ENCODE measurements around the gene ARMC7. TPM values are rescaled to one million over a fixed set of nuclear protein-coding genes. Genes with fewer than 3 reads are reported as not detected.
A peak's percentile ranks its signal among the peaks of the same experiment; 100 is the strongest.

ARMC7 gene
- total RNA-seq, 1 experiment from 2014 or later = 19.2 TPM

DNA sequence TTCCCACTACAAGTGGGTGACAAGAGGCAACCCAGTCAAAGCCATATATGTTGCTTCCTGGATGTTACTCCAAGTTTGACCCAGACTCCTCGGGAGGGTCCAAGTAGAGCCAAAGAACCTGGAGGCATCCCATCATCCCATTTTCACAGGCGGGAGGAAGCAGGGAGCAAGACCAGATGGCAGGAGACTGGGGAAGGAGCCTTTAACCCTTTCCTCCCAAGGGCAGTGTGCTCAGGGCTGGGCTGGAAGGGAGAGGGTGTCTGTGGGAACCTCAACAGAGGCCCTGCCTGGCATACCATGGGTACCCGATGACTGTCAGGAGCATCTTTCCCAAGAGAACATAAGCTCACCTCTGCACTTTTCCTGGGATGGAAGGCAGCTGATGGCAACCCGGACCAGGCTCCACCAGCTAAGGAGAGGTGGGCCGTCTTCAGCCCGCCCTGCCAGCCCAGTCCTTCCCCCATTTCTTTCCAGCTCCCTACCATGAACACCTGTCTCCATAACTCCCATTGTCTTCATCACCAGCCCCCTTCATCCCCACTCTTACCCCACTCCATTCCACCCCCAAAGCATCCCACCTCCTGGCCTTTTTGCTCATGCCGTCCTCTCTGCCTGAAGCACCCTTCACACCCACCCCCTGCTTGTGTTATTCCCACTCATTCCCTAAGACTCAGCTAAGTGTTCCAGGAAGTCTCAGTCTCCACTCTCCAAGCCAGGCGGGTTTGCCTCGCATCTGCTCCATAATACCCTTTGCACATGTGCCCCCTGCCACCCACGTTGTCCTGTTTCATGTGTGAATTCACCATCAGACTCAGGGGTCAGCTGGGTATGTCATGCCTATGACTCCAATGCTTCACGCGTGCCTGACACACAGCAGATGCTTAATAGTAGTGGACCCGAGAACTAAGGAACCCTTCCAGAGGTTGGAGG is 27.9 kb upstream of the ARMC7 start:
- ChIA-PET CTCF (no interaction called here), POLR2A (ENCODE audit: unreplicated experiment) (no interaction called here)
- H3K4me3 ChIP-seq = no peak overlapping the region
- no peak for DNase-seq
- peak overlapping the region; percentile 49 for H3K27ac ChIP-seq
- intact Hi-C loops (cut with micrococcal nuclease; ENCODE audit: unreplicated experiment) = no loop called here
- peaks cover 84% of the 10 kb centered on the region for H3F3A ChIP-seq (ENCODE audit: insufficient read depth, low read depth)
- H3K9me2 ChIP-seq (ENCODE audit: insufficient read depth) = no peaks in the 10 kb centered on the region
- H3K9me3 ChIP-seq (ENCODE audit: insufficient read depth, low read depth) = no peaks in the 10 kb centered on the region
- H2AFZ ChIP-seq = no peak overlapping the region
- H3K4me1 ChIP-seq (replicated peaks; ENCODE audit: insufficient read depth) = peaks cover 77% of the 10 kb centered on the region
- H4K20me1 ChIP-seq (ENCODE audit: insufficient read depth) = no peaks in the 10 kb centered on the region
- peak overlapping the region; percentile 52 for H3K4me2 ChIP-seq
- TF ChIP-seq EZH2 (IDR thresholded peaks at IDR 0.05; ENCODE audit: low read depth) (no peak), CTCF (conservative IDR thresholded peaks at IDR 0.05) (no peak)
- no peaks in the 10 kb centered on the region for H3K36me3 ChIP-seq (ENCODE audit: low read depth)
- H3K27me3 ChIP-seq (ENCODE audit: insufficient read depth, low read depth) = no peaks in the 10 kb centered on the region
- peaks cover 7% of the 10 kb centered on the region for H3K79me2 ChIP-seq (ENCODE audit: low read depth)
- BruUV-seq (replicated peaks) = no TSS peak

DNA sequence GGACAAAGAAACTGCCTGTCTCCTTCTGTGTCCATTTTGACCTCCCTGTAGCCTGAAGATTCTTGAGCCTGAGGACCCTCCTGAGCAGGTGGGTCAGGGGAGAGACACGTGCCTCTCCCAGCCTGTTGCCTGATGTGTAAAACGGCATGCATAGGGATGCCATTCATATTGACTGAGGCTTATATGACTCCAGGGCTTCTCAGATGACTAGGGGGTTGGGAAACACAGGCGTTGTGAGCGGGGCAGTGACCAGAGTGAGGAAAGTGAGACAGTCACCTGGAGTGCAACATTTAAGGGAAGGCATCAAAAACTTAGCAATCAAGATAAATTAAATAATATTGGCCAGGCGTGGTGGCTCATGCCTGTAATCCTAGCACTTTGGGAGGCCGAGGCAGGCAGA is 27.1 kb upstream of the ARMC7 start:
- POLR2A ChIA-PET (ENCODE audit: unreplicated experiment) = interaction anchor here (0.7 kb wide), 1 partner anchor 14 kb away, joined by 11 read pairs; no protein-coding TSS in a partner anchor
- no peak overlapping the region for H2AFZ ChIP-seq

More for the DNA sequence above, 27.1 kb upstream of the ARMC7 start:
- Histone ChIP-seq H4K20me1 (ENCODE audit: insufficient read depth) (no peaks in the 10 kb centered on the region), H3K79me2 (ENCODE audit: low read depth) (peaks cover 12% of the 10 kb centered on the region), H3K9me2 (ENCODE audit: insufficient read depth) (no peaks in the 10 kb centered on the region), H3K36me3 (ENCODE audit: low read depth) (no peaks in the 10 kb centered on the region), H3K4me1 (replicated peaks; ENCODE audit: insufficient read depth) (peaks cover 81% of the 10 kb centered on the region), H3K27me3 (ENCODE audit: insufficient read depth, low read depth) (no peaks in the 10 kb centered on the region), H3F3A (ENCODE audit: insufficient read depth, low read depth) (peaks cover 89% of the 10 kb centered on the region), H3K4me3 (no peak overlapping the region), H3K9me3 (ENCODE audit: insufficient read depth, low read depth) (no peaks in the 10 kb centered on the region), H3K4me2 (peak overlapping the region; percentile 52), H3K27ac (peak overlapping the region; percentile 49)
- intact Hi-C loops (cut with micrococcal nuclease; ENCODE audit: unreplicated experiment) = no loop called here
- CTCF ChIA-PET = no interaction called here
- peak in 1 of 2 experiments; percentile 78 for DNase-seq
- TF ChIP-seq EZH2 (IDR thresholded peaks at IDR 0.05; ENCODE audit: low read depth) = no peak
- TF ChIP-seq CTCF (conservative IDR thresholded peaks at IDR 0.05) = no peak
- BruUV-seq (replicated peaks) = no TSS peak
